HepG2 (cell line): ENCODE data around the gene NFE2L1. TPM values are rescaled to one million over a fixed set of nuclear protein-coding genes. Genes with fewer than 3 reads are reported as not detected.

Source experiments
- BHLHE40 ChIP-seq: IDR thresholded peaks from 2 replicates; pipeline ENCODE4 v1.6.1; 2011; ENCODE audit warnings: low read length, improper control_type of control experiment
- HINFP ChIP-seq: sonication (generic); formaldehyde crosslinking; IDR thresholded peaks from 2 replicates; pipeline ENCODE4 v1.4.0; 2020; ENCODE audit warnings: low read depth, mild to moderate bottlenecking, missing genetic modification reagents
- HMGXB4 ChIP-seq, 2 experiments: sonication (generic) in 1 of 2; formaldehyde crosslinking in 1 of 2; IDR thresholded peaks; 2 replicates each; pipeline versions ENCODE4 v1.4.0 to v1.6.1; 2018 to 2020; ENCODE audit warnings: missing genetic modification reagents in 2 of 2, borderline replicate concordance in 1 of 2, low read depth in 1 of 2, mild to moderate bottlenecking in 1 of 2, missing biosample characterization in 1 of 2
- RBM22 ChIP-seq: fragments of 200-400 bp; formaldehyde crosslinking; optimal IDR thresholded peaks from 2 replicates; pipeline ENCODE3; 2017; ENCODE audit warnings: mild to moderate bottlenecking, low read length, moderate library complexity
- SIX4 ChIP-seq: sonication (generic); formaldehyde crosslinking; IDR thresholded peaks from 2 replicates; pipeline ENCODE4 v1.4.0; 2020; ENCODE audit warnings: missing genetic modification reagents
- SP2 ChIP-seq: sonication (generic); formaldehyde crosslinking; IDR thresholded peaks from 2 replicates; pipeline ENCODE4 v1.5.1; 2020; ENCODE audit warnings: mild to moderate bottlenecking, missing genetic modification reagents
- XBP1 ChIP-seq: sonication (generic); formaldehyde crosslinking; IDR thresholded peaks from 2 replicates; pipeline ENCODE4 v1.5.0; 2020; ENCODE audit warnings: missing genetic modification reagents
- ZEB1 ChIP-seq: IDR thresholded peaks from 2 replicates; pipeline ENCODE4 v1.6.1; 2012; ENCODE audit warnings: mild to moderate bottlenecking, low read depth, inconsistent platforms; ENCODE audit not compliant: insufficient replicate concordance
- polyA plus RNA-seq, 8 experiments: library from polyadenylated mRNA; depleted of rRNA in 3 of 8; stranded (reverse) in 7 of 8; unstranded in 1 of 8; fragments of >200 nt; fragmentation: Illumina TruSeq in 4 of 8; extraction: Trizol in 4 of 8; gene quantifications; 2 replicates each; pipeline versions ENCODE4 v1.2.1 to v1.2.3, GENCODE V29; 2011 to 2016; ENCODE audit warnings: low read depth in 4 of 8, missing spikeins in 1 of 8, mixed read lengths in 1 of 8; ENCODE audit not compliant: insufficient read depth in 1 of 8
- total RNA-seq, 5 experiments: library from RNA; depleted of rRNA; stranded (reverse); fragments of >200 nt; fragmentation: Illumina TruSeq; extraction: Trizol; gene quantifications; 2 replicates each; pipeline ENCODE4 v1.2.3, GENCODE V29; 2016; ENCODE audit warnings: low read depth in 1 of 5
- TF ChIP-seq, protein P1 (sequence below): sonication (generic); formaldehyde crosslinking; IDR thresholded peaks from 2 replicates; pipeline ENCODE4 v1.5.1; 2020; ENCODE audit warnings: mild to moderate bottlenecking, missing genetic modification reagents, borderline replicate concordance
- TF ChIP-seq, protein P2 (sequence below): IDR thresholded peaks from 2 replicates; pipeline ENCODE4 v1.4.0; 2020; ENCODE audit warnings: mild to moderate bottlenecking, missing genetic modification reagents

NFE2L1 gene
- total and polyA plus RNA-seq, 2 of the 13 experiments (the other 11 are each of a cell fraction or from before 2014, with no cell fraction given): 67.0 to 234 TPM

GRCh38 chr17:48023400-48024148, 24.6 kb upstream of the NFE2L1 start (continued):
- peak in 1 of 2 experiments; percentile 60; a peak in 1 of 4 replicates for TF ChIP-seq HMGXB4 (CRISPR knock-in tag; IDR thresholded peaks at IDR 0.05; ENCODE audit: borderline replicate concordance in 1 of 2, low read depth in 1 of 2)
- no peak for TF ChIP-seq SIX4 (CRISPR knock-in tag)
- TF ChIP-seq, protein P1, sequence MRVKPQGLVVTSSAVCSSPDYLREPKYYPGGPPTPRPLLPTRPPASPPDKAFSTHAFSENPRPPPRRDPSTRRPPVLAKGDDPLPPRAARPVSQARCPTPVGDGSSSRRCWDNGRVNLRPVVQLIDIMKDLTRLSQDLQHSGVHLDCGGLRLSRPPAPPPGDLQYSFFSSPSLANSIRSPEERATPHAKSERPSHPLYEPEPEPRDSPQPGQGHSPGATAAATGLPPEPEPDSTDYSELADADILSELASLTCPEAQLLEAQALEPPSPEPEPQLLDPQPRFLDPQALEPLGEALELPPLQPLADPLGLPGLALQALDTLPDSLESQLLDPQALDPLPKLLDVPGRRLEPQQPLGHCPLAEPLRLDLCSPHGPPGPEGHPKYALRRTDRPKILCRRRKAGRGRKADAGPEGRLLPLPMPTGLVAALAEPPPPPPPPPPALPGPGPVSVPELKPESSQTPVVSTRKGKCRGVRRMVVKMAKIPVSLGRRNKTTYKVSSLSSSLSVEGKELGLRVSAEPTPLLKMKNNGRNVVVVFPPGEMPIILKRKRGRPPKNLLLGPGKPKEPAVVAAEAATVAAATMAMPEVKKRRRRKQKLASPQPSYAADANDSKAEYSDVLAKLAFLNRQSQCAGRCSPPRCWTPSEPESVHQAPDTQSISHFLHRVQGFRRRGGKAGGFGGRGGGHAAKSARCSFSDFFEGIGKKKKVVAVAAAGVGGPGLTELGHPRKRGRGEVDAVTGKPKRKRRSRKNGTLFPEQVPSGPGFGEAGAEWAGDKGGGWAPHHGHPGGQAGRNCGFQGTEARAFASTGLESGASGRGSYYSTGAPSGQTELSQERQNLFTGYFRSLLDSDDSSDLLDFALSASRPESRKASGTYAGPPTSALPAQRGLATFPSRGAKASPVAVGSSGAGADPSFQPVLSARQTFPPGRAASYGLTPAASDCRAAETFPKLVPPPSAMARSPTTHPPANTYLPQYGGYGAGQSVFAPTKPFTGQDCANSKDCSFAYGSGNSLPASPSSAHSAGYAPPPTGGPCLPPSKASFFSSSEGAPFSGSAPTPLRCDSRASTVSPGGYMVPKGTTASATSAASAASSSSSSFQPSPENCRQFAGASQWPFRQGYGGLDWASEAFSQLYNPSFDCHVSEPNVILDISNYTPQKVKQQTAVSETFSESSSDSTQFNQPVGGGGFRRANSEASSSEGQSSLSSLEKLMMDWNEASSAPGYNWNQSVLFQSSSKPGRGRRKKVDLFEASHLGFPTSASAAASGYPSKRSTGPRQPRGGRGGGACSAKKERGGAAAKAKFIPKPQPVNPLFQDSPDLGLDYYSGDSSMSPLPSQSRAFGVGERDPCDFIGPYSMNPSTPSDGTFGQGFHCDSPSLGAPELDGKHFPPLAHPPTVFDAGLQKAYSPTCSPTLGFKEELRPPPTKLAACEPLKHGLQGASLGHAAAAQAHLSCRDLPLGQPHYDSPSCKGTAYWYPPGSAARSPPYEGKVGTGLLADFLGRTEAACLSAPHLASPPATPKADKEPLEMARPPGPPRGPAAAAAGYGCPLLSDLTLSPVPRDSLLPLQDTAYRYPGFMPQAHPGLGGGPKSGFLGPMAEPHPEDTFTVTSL: no peak
- TF ChIP-seq RBM22: no peak
- TF ChIP-seq SP2 (CRISPR knock-in tag): no peak; the same call in 1 of the 2 replicates
- TF ChIP-seq, protein P2, sequence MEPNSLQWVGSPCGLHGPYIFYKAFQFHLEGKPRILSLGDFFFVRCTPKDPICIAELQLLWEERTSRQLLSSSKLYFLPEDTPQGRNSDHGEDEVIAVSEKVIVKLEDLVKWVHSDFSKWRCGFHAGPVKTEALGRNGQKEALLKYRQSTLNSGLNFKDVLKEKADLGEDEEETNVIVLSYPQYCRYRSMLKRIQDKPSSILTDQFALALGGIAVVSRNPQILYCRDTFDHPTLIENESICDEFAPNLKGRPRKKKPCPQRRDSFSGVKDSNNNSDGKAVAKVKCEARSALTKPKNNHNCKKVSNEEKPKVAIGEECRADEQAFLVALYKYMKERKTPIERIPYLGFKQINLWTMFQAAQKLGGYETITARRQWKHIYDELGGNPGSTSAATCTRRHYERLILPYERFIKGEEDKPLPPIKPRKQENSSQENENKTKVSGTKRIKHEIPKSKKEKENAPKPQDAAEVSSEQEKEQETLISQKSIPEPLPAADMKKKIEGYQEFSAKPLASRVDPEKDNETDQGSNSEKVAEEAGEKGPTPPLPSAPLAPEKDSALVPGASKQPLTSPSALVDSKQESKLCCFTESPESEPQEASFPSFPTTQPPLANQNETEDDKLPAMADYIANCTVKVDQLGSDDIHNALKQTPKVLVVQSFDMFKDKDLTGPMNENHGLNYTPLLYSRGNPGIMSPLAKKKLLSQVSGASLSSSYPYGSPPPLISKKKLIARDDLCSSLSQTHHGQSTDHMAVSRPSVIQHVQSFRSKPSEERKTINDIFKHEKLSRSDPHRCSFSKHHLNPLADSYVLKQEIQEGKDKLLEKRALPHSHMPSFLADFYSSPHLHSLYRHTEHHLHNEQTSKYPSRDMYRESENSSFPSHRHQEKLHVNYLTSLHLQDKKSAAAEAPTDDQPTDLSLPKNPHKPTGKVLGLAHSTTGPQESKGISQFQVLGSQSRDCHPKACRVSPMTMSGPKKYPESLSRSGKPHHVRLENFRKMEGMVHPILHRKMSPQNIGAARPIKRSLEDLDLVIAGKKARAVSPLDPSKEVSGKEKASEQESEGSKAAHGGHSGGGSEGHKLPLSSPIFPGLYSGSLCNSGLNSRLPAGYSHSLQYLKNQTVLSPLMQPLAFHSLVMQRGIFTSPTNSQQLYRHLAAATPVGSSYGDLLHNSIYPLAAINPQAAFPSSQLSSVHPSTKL (CRISPR knock-in tag): 0 out of 2 replicates have a peak, but pooled peaks have one; percentile 6
- TF ChIP-seq ZEB1: no peak
- no peak for TF ChIP-seq BHLHE40
- TF ChIP-seq XBP1 (CRISPR knock-in tag): no peak
- no peak for TF ChIP-seq HINFP (CRISPR knock-in tag)
